Retinal pigment epithelial cell (primary cell): ENCODE results near the gene COL11A2.
A peak's percentile ranks its signal among the peaks of the same experiment; 100 is the strongest.

Experiments used
- DNase-seq: peaks from one replicate; pipeline ENCODE4 v3.0.0-alpha.2; 2010; ENCODE audit warnings: low read depth
- H3K4me3 ChIP-seq: 2 replicates; pipeline ENCODE4 v1.5.1; 2011; ENCODE audit warnings: mild to moderate bottlenecking, low read length, control low read depth, moderate library complexity
- CTCF ChIP-seq: conservative IDR thresholded peaks from 2 replicates; pipeline ENCODE4 v1.5.1; 2011; ENCODE audit warnings: low read depth, low read length, control low read depth, inconsistent platforms

The COL11A2 gene

GRCh38 chr6:33198159-33198852, 6.0 kb upstream of the COL11A2 start:
- DNase-seq: no peak
- no peak for TF ChIP-seq CTCF
- no peak overlapping the region for H3K4me3 ChIP-seq

- peak; percentile 83 for TF ChIP-seq CTCF
- H3K4me3 ChIP-seq: no peak overlapping the region
- DNase-seq: peak; percentile 45
Observed at GRCh38 chr6:33197431-33198048, 5.3 kb upstream of the COL11A2 start.

- no peak for DNase-seq
- TF ChIP-seq CTCF: no peak
- H3K4me3 ChIP-seq: no peak overlapping the region
Observed at GRCh38 chr6:33195304-33196165, 3.3 kb upstream of the COL11A2 start.

- no peak overlapping the region for H3K4me3 ChIP-seq
- DNase-seq: no peak
- no peak for TF ChIP-seq CTCF
Observed at GRCh38 chr6:33194431-33194979, 2.2 kb upstream of the COL11A2 start.

- no peak for TF ChIP-seq CTCF
- H3K4me3 ChIP-seq: no peak overlapping the region
- DNase-seq: no peak
Observed at GRCh38 chr6:33193619-33194018, 1.4 kb upstream of the COL11A2 start.

GRCh38 chr6:33192671-33193602, 670 bp upstream of the COL11A2 start:
- H3K4me3 ChIP-seq: peak overlapping the region; percentile 47
- no peak for TF ChIP-seq CTCF
- DNase-seq: no peak
